ENCODE results near the gene ZNF133.
"Not testable (repeated sequence)": the region's sequence is repeated elsewhere in the genome, so short reads cannot be mapped to it uniquely, and the experiment has no call there.

Gene ZNF133

GRCh38 chr20:18287546-18287914 is 797 bp upstream of the ZNF133 start:
- DNase-seq = no peak

GRCh38 chr20:18288749-18289267 is 481 bp downstream of the ZNF133 start:
- no peak for DNase-seq

GRCh38 chr20:18289306-18289705 is 979 bp downstream of the ZNF133 start:
- no peak for DNase-seq

GRCh38 chr20:18299364-18299763 is 11.0 kb downstream of the ZNF133 start:
- DNase-seq = no peak

- DNase-seq = no peak
These were observed 16.3 kb downstream of the ZNF133 start for GRCh38 chr20:18304618-18305017.

GRCh38 chr20:18307301-18307700 is 19.0 kb downstream of the ZNF133 start:
- DNase-seq = no peak

- no peak for DNase-seq
These were observed 21.7 kb downstream of the ZNF133 start for GRCh38 chr20:18310051-18310450.

GRCh38 chr20:18310592-18310991 is 22.3 kb downstream of the ZNF133 start:
- DNase-seq = no peak

- no peak for DNase-seq
These were observed 24.4 kb downstream of the ZNF133 start for GRCh38 chr20:18312723-18313122.

- DNase-seq = no peak
These were observed 25.1 kb downstream of the ZNF133 start for GRCh38 chr20:18313411-18313810.

GRCh38 chr20:18314786-18315406 is 26.6 kb downstream of the ZNF133 start:
- DNase-seq = no peak

- no peak for DNase-seq
These were observed 27.8 kb downstream of the ZNF133 start for GRCh38 chr20:18316166-18316565.

- DNase-seq = no peak
These were observed 33.0 kb downstream of the ZNF133 start for GRCh38 chr20:18321316-18321715.

GRCh38 chr20:18321976-18322950 is 33.9 kb downstream of the ZNF133 start:
- DNase-seq = no peak

- DNase-seq = no peak
These were observed 35.4 kb downstream of the ZNF133 start for GRCh38 chr20:18323705-18324104.

- no peak for DNase-seq
These were observed 36.3 kb downstream of the ZNF133 start for GRCh38 chr20:18324596-18325089.

- no peak for DNase-seq
These were observed 38.7 kb downstream of the ZNF133 start for GRCh38 chr20:18326990-18327389.

GRCh38 chr20:18331694-18332093 is 43.4 kb downstream of the ZNF133 start:
- DNase-seq = no peak

- not testable (repeated sequence) for DNase-seq
These were observed 61.4 kb downstream of the ZNF133 start for GRCh38 chr20:18349749-18350148.

GRCh38 chr20:18359854-18360253 is 71.5 kb downstream of the ZNF133 start:
- no peak for DNase-seq

GRCh38 chr20:18360635-18361034 is 72.3 kb downstream of the ZNF133 start:
- no peak for DNase-seq

GRCh38 chr20:18361678-18362077 is 73.4 kb downstream of the ZNF133 start:
- DNase-seq = no peak

GRCh38 chr20:18362916-18363315 is 74.6 kb downstream of the ZNF133 start:
- DNase-seq = no peak

GRCh38 chr20:18363708-18364107 is 75.4 kb downstream of the ZNF133 start:
- DNase-seq = no peak
